Trophoblast cell (in vitro differentiated cells and primary cell): Measurements from ENCODE around the gene COPS8.

Experiments
- DNase-seq, 2 donors: peaks; one replicate each; pipeline ENCODE4 v3.0.0-alpha.2; 2016
- H2AFZ ChIP-seq: 2 replicates; pipeline ENCODE4 v1.6.1; 2013; ENCODE audit warnings: low read length, moderate library complexity, mild to moderate bottlenecking; ENCODE audit not compliant: insufficient read depth, poor library complexity
- H2AK5ac ChIP-seq: 2 replicates; pipeline ENCODE4 v1.6.1; 2013; ENCODE audit warnings: mild to moderate bottlenecking, low read length
- H2BK120ac ChIP-seq: 2 replicates; pipeline ENCODE4 v1.6.1; 2013; ENCODE audit warnings: low read length, mild to moderate bottlenecking, moderate library complexity; ENCODE audit not compliant: insufficient read depth, poor library complexity
- H2BK12ac ChIP-seq: 2 replicates; pipeline ENCODE4 v1.6.1; 2013; ENCODE audit warnings: mild to moderate bottlenecking, low read length, moderate library complexity
- H2BK5ac ChIP-seq: 2 replicates; pipeline ENCODE4 v1.6.1; 2013; ENCODE audit warnings: low read length, low read depth, moderate library complexity, mild to moderate bottlenecking; ENCODE audit not compliant: poor library complexity
- H3K14ac ChIP-seq: 2 replicates; pipeline ENCODE4 v1.6.1; 2013; ENCODE audit warnings: mild to moderate bottlenecking, low read length
- H3K18ac ChIP-seq: 2 replicates; pipeline ENCODE4 v1.6.1; 2013; ENCODE audit warnings: mild to moderate bottlenecking, low read length
- H3K23ac ChIP-seq: 2 replicates; pipeline ENCODE4 v1.6.1; 2013; ENCODE audit warnings: low read length
- H3K27ac ChIP-seq: 2 replicates; pipeline ENCODE4 v1.5.1; 2013; ENCODE audit warnings: low read depth, mild to moderate bottlenecking, inconsistent platforms, low read length, moderate library complexity
- H3K27me3 ChIP-seq: 2 replicates; pipeline ENCODE4 v1.6.1; 2013; ENCODE audit warnings: inconsistent platforms, mild to moderate bottlenecking, low read length, moderate library complexity; ENCODE audit not compliant: insufficient read depth
- H3K36me3 ChIP-seq, 2 experiments: 1 replicate in 1 of 2; 2 replicates in 1 of 2; pipeline ENCODE4 v1.6.1; 2013; ENCODE audit warnings: low read length in 2 of 2, mild to moderate bottlenecking in 2 of 2, moderate library complexity in 1 of 2; ENCODE audit not compliant: insufficient read depth in 2 of 2, control insufficient read depth in 1 of 2
- H3K4ac ChIP-seq: 2 replicates; pipeline ENCODE4 v1.6.1; 2013; ENCODE audit warnings: low read depth, mild to moderate bottlenecking, low read length, moderate library complexity
- H3K4me1 ChIP-seq, 2 experiments: 1 replicate in 1 of 2; 2 replicates in 1 of 2; pipeline ENCODE4 v1.6.1; 2013; ENCODE audit warnings: low read length in 2 of 2, mild to moderate bottlenecking in 2 of 2, moderate library complexity in 1 of 2; ENCODE audit not compliant: insufficient read depth in 2 of 2, control insufficient read depth in 1 of 2
- H3K4me2 ChIP-seq: 2 replicates; pipeline ENCODE4 v1.6.1; 2013; ENCODE audit warnings: inconsistent platforms, mild to moderate bottlenecking, low read length, moderate library complexity
- H3K4me3 ChIP-seq: 2 replicates; pipeline ENCODE4 v1.5.1; 2013; ENCODE audit warnings: mild to moderate bottlenecking, low read depth, low read length, inconsistent platforms
- H3K79me1 ChIP-seq: one replicate; pipeline ENCODE4 v1.6.1; 2013; ENCODE audit warnings: low read length
- H3K79me2 ChIP-seq: 2 replicates; pipeline ENCODE4 v1.6.1; 2013; ENCODE audit warnings: low read length, mild to moderate bottlenecking; ENCODE audit not compliant: control insufficient read depth, insufficient read depth, poor library complexity
- H3K9ac ChIP-seq: 2 replicates; pipeline ENCODE4 v1.6.1; 2013; ENCODE audit warnings: mild to moderate bottlenecking, low read length
- H3K9me3 ChIP-seq: 2 replicates; pipeline ENCODE4 v1.6.1; 2013; ENCODE audit warnings: low read depth, mild to moderate bottlenecking, control low read depth, inconsistent platforms, low read length; ENCODE audit not compliant: insufficient read depth
- H4K12ac ChIP-seq: 2 replicates; pipeline ENCODE4 v1.6.1; 2013; ENCODE audit warnings: low read depth, mild to moderate bottlenecking, low read length, moderate library complexity
- H4K8ac ChIP-seq: 2 replicates; pipeline ENCODE4 v1.6.1; 2013; ENCODE audit warnings: low read depth, mild to moderate bottlenecking, low read length, moderate library complexity
- H4K91ac ChIP-seq: one replicate; pipeline ENCODE4 v1.6.1; 2013; ENCODE audit warnings: low read depth, mild to moderate bottlenecking, low read length, moderate library complexity
- whole genome bisulfite sequencing: extraction: QIAGEN DNeasy Blood & Tissue Kit; methylation state at CpG from one replicate; pipeline ENCODE4 v1.1.7; 2013; ENCODE audit warnings: missing lambda C conversion rate; ENCODE audit not compliant: insufficient read length, insufficient coverage; ENCODE audit errors: extremely low coverage; 5-methylcytosine and 5-hydroxymethylcytosine counted together

The COPS8 gene

GRCh38 chr2:237065071-237065377, 20.7 kb upstream of the COPS8 start:
- no peak overlapping the region for H2AFZ ChIP-seq
- H2BK12ac ChIP-seq, result no peak overlapping the region
- no peaks in the 10 kb centered on the region for H3K36me3 ChIP-seq
- no peaks in the 10 kb centered on the region for H3K9me3 ChIP-seq
- no peaks in the 10 kb centered on the region for H3K27me3 ChIP-seq
- no peaks in the 10 kb centered on the region for H3K79me2 ChIP-seq
- H3K4me1 ChIP-seq, result peaks cover 5 to 8% of the 10 kb centered on the region in 2 experiments
- H3K18ac ChIP-seq, result no peak overlapping the region
- H3K4ac ChIP-seq, result no peak overlapping the region
- no peak overlapping the region for H3K23ac ChIP-seq
- no peak overlapping the region for H3K27ac ChIP-seq
- H3K4me3 ChIP-seq, result no peak overlapping the region
- no peak overlapping the region for H4K12ac ChIP-seq
- peaks cover 12% of the 10 kb centered on the region for H3K79me1 ChIP-seq
- H3K14ac ChIP-seq, result no peak overlapping the region
- no peak overlapping the region for H3K9ac ChIP-seq
- H2AK5ac ChIP-seq, result no peak overlapping the region
- no peak overlapping the region for H2BK120ac ChIP-seq
- H2BK5ac ChIP-seq, result no peak overlapping the region
- no CpG with 5 or more reads among the region's 2 CpGs for WGBS
- DNase-seq, result no peak
- H4K8ac ChIP-seq, result no peak overlapping the region
- no peak overlapping the region for H4K91ac ChIP-seq
- H3K4me2 ChIP-seq, result no peak overlapping the region

GRCh38 chr2:237066396-237066795, 19.3 kb upstream of the COPS8 start:
- Histone ChIP-seq H2BK120ac (no peak overlapping the region), H3K4ac (no peak overlapping the region), H3K14ac (no peak overlapping the region), H2BK12ac (no peak overlapping the region), H3K4me2 (no peak overlapping the region), H2AK5ac (no peak overlapping the region), H3K36me3 (no peaks in the 10 kb centered on the region), H4K12ac (no peak overlapping the region), H3K18ac (no peak overlapping the region), H3K79me1 (peaks cover 2% of the 10 kb centered on the region), H2AFZ (no peak overlapping the region), H3K23ac (no peak overlapping the region), H4K8ac (no peak overlapping the region), H2BK5ac (no peak overlapping the region), H4K91ac (no peak overlapping the region), H3K27me3 (no peaks in the 10 kb centered on the region), H3K4me3 (no peak overlapping the region), H3K79me2 (no peaks in the 10 kb centered on the region), H3K4me1 (peaks cover 5 to 6% of the 10 kb centered on the region in 2 experiments), H3K9ac (no peak overlapping the region), H3K27ac (no peak overlapping the region), H3K9me3 (no peaks in the 10 kb centered on the region)
- no CpG with 5 or more reads among the region's 2 CpGs for WGBS
- no peak for DNase-seq

GRCh38 chr2:237068005-237068576, 17.6 kb upstream of the COPS8 start:
- no peaks in the 10 kb centered on the region for H3K4me1 ChIP-seq
- no peaks in the 10 kb centered on the region for H3K9me3 ChIP-seq
- no peak overlapping the region for H2BK120ac ChIP-seq
- no peak overlapping the region for H2BK5ac ChIP-seq
- no peak overlapping the region for H3K4me2 ChIP-seq
- H3K23ac ChIP-seq, result no peak overlapping the region
- no peak for DNase-seq
- no peaks in the 10 kb centered on the region for H3K27me3 ChIP-seq
- no peak overlapping the region for H2AFZ ChIP-seq
- no peaks in the 10 kb centered on the region for H3K79me2 ChIP-seq
- no peak overlapping the region for H4K8ac ChIP-seq
- H3K9ac ChIP-seq, result no peak overlapping the region
- no peak overlapping the region for H4K12ac ChIP-seq
- no peak overlapping the region for H3K14ac ChIP-seq
- no peak overlapping the region for H2BK12ac ChIP-seq
- no peaks in the 10 kb centered on the region for H3K79me1 ChIP-seq
- no CpG with 5 or more reads among the region's 3 CpGs for WGBS
- H3K18ac ChIP-seq, result no peak overlapping the region
- H3K4ac ChIP-seq, result no peak overlapping the region
- no peak overlapping the region for H2AK5ac ChIP-seq
- H3K4me3 ChIP-seq, result no peak overlapping the region
- H4K91ac ChIP-seq, result no peak overlapping the region
- H3K27ac ChIP-seq, result no peak overlapping the region
- H3K36me3 ChIP-seq, result no peaks in the 10 kb centered on the region

DNA sequence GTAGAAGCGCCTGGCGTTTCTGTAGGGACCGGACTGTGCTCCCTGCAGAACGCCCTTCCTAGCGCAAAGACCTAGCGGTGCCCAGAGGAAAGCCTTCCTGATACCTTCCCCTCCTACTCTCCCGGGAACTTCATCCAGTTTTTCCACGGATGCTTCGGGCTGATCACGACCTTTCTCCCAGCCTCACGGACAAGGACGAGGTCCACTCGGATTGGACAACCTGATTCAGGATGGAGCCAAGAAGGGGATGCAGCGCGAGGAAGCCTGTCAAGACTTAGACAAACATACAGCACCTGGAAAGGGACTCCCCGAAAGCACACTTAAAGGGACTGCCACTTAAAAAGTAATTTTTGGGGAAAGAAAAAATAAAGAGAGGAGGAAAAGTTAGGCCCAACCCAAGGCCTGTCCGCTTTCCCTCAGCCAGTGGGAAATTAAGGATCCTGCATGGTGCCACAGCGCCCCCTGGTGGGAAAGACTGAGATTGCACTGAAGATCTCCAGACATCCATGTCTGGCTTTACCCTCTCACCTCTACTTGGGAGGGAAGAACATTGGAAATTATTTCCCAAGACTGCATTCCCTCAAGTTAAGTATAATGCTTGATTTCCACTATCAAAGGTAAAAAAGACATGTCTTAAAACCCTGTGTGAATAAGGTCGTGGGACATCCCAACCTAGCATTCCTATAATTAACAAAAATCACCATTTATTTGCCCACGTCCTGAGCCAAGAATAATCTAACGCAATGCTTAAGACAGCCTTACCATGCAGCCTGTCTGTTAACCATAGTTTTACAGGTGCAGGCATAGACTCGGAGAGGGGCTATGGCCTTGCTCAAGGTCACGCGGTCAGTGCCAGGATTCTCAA, 13.4 kb upstream of the COPS8 start:
- H4K8ac ChIP-seq, result peak overlapping the region; percentile 39
- no peak overlapping the region for H2AFZ ChIP-seq
- peak; percentile 50 to 82 for DNase-seq
- no peaks in the 10 kb centered on the region for H3K27me3 ChIP-seq
- no peak overlapping the region for H3K9ac ChIP-seq
- H2AK5ac ChIP-seq, result peak overlapping the region; percentile 5
- no peak overlapping the region for H3K4me2 ChIP-seq
- no peaks in the 10 kb centered on the region for H3K36me3 ChIP-seq
- H3K4ac ChIP-seq, result no peak overlapping the region
- no peak overlapping the region for H3K23ac ChIP-seq
- H3K79me1 ChIP-seq, result no peaks in the 10 kb centered on the region
- H3K4me1 ChIP-seq, result peaks cover 3% of the 10 kb centered on the region in 2 experiments
- H2BK5ac ChIP-seq, result no peak overlapping the region
- no peak overlapping the region for H4K12ac ChIP-seq
- H3K4me3 ChIP-seq, result no peak overlapping the region
- H3K9me3 ChIP-seq, result no peaks in the 10 kb centered on the region
- no CpG with 5 or more reads among the region's 24 CpGs for WGBS
- H3K18ac ChIP-seq, result no peak overlapping the region
- H3K79me2 ChIP-seq, result no peaks in the 10 kb centered on the region
- H3K14ac ChIP-seq, result no peak overlapping the region
- H4K91ac ChIP-seq, result no peak overlapping the region
- no peak overlapping the region for H2BK120ac ChIP-seq
- H3K27ac ChIP-seq, result no peak overlapping the region
- H2BK12ac ChIP-seq, result no peak overlapping the region
